ENCODE data around the gene SYNC.
"Not testable (repeated sequence)": the region's sequence is repeated elsewhere in the genome, so short reads cannot be mapped to it uniquely, and the experiment has no call there.

GRCh38 chr1:32630173-32630572 is 72.4 kb downstream of the SYNC start:
- not testable (repeated sequence) for TF ChIP-seq USF2 (IDR thresholded peaks at IDR 0.05; ENCODE audit: low read length); GABPA (IDR thresholded peaks at IDR 0.05; ENCODE audit: borderline replicate concordance, insufficient read depth, low read length); ATF3 (IDR thresholded peaks at IDR 0.05; ENCODE audit: insufficient read depth, low read depth, low read length); EP300 (IDR thresholded peaks at IDR 0.05; ENCODE audit: borderline replicate concordance in 1 of 2, low read depth in 2 of 2, low read length in 2 of 2); CTCF (IDR thresholded peaks at IDR 0.05; ENCODE audit: control extremely low read depth in 1 of 3, insufficient read depth in 1 of 3, low read depth in 1 of 3, low read length in 3 of 3); POLR2A (IDR thresholded peaks at IDR 0.05; ENCODE audit: control extremely low read depth in 1 of 2, low read depth in 2 of 2, low read length in 2 of 2); TEAD4 (IDR thresholded peaks at IDR 0.05; ENCODE audit: low read depth, low read length); SIX5 (IDR thresholded peaks at IDR 0.05; ENCODE audit: low read depth, low read length); BCL11A (IDR thresholded peaks at IDR 0.05; ENCODE audit: low read depth in 2 of 2, low read length in 2 of 2); JUND (IDR thresholded peaks at IDR 0.05; ENCODE audit: low read length); PHF8 (conservative IDR thresholded peaks at IDR 0.05; ENCODE audit: low read depth, low read length); BACH1 (IDR thresholded peaks at IDR 0.05; ENCODE audit: low read length); POLR2AphosphoS5 (IDR thresholded peaks at IDR 0.05; ENCODE audit: low read depth, low read length)
